Measurements from ENCODE around the gene TEDC1.

Gene TEDC1

GRCh38 chr14:105487986-105488777 is 2.9 kb upstream of the TEDC1 start:
- H3K4me1 ChIP-seq (ENCODE audit: insufficient read depth, low read length): peaks cover 50% of the 10 kb centered on the region
- H3K27me3 ChIP-seq (ENCODE audit: insufficient read depth, low read length): no peaks in the 10 kb centered on the region
- H2AFZ ChIP-seq (ENCODE audit: low read depth, low read length): no peak overlapping the region
- H3K4me3 ChIP-seq (ENCODE audit: low read length): no peak overlapping the region
- no peaks in the 10 kb centered on the region for H3K9me3 ChIP-seq (ENCODE audit: low read length)
- no peaks in the 10 kb centered on the region for H3K36me3 ChIP-seq (ENCODE audit: insufficient read depth, low read length)

- Histone ChIP-seq H3K4me3 (ENCODE audit: low read length) (peak overlapping the region; percentile 60), H3K9me3 (ENCODE audit: low read length) (no peaks in the 10 kb centered on the region), H3K4me1 (ENCODE audit: insufficient read depth, low read length) (peaks cover 42% of the 10 kb centered on the region), H3K36me3 (ENCODE audit: insufficient read depth, low read length) (no peaks in the 10 kb centered on the region), H2AFZ (ENCODE audit: low read depth, low read length) (no peak overlapping the region), H3K27me3 (ENCODE audit: insufficient read depth, low read length) (no peaks in the 10 kb centered on the region)
Measured at GRCh38 chr14:105488781-105489541, 2.1 kb upstream of the TEDC1 start.

GRCh38 chr14:105489542-105490266 is 1.3 kb upstream of the TEDC1 start:
- H3K4me1 ChIP-seq (ENCODE audit: insufficient read depth, low read length): peaks cover 35% of the 10 kb centered on the region
- no peaks in the 10 kb centered on the region for H3K36me3 ChIP-seq (ENCODE audit: insufficient read depth, low read length)
- H2AFZ ChIP-seq (ENCODE audit: low read depth, low read length): peak overlapping the region; percentile 86
- peak overlapping the region; percentile 60 for H3K4me3 ChIP-seq (ENCODE audit: low read length)
- no peaks in the 10 kb centered on the region for H3K27me3 ChIP-seq (ENCODE audit: insufficient read depth, low read length)
- H3K9me3 ChIP-seq (ENCODE audit: low read length): no peaks in the 10 kb centered on the region

GRCh38 chr14:105490267-105490571 is 827 bp upstream of the TEDC1 start:
- peak overlapping the region; percentile 86 for H2AFZ ChIP-seq (ENCODE audit: low read depth, low read length)
- H3K27me3 ChIP-seq (ENCODE audit: insufficient read depth, low read length): no peaks in the 10 kb centered on the region
- H3K4me1 ChIP-seq (ENCODE audit: insufficient read depth, low read length): peaks cover 29% of the 10 kb centered on the region
- H3K9me3 ChIP-seq (ENCODE audit: low read length): no peaks in the 10 kb centered on the region
- H3K4me3 ChIP-seq (ENCODE audit: low read length): peak overlapping the region; percentile 60
- no peaks in the 10 kb centered on the region for H3K36me3 ChIP-seq (ENCODE audit: insufficient read depth, low read length)

GRCh38 chr14:105491366-105491973 is 424 bp downstream of the TEDC1 start:
- H2AFZ ChIP-seq (ENCODE audit: low read depth, low read length): no peak overlapping the region
- peaks cover 19% of the 10 kb centered on the region for H3K4me1 ChIP-seq (ENCODE audit: insufficient read depth, low read length)
- no peaks in the 10 kb centered on the region for H3K9me3 ChIP-seq (ENCODE audit: low read length)
- H3K4me3 ChIP-seq (ENCODE audit: low read length): peak overlapping the region; percentile 51
- no peaks in the 10 kb centered on the region for H3K36me3 ChIP-seq (ENCODE audit: insufficient read depth, low read length)
- no peaks in the 10 kb centered on the region for H3K27me3 ChIP-seq (ENCODE audit: insufficient read depth, low read length)

- H2AFZ ChIP-seq (ENCODE audit: low read depth, low read length): no peak overlapping the region
- no peaks in the 10 kb centered on the region for H3K36me3 ChIP-seq (ENCODE audit: insufficient read depth, low read length)
- H3K27me3 ChIP-seq (ENCODE audit: insufficient read depth, low read length): no peaks in the 10 kb centered on the region
- H3K9me3 ChIP-seq (ENCODE audit: low read length): no peaks in the 10 kb centered on the region
- H3K4me3 ChIP-seq (ENCODE audit: low read length): peak overlapping the region; percentile 51
- peaks cover 19% of the 10 kb centered on the region for H3K4me1 ChIP-seq (ENCODE audit: insufficient read depth, low read length)
Measured at GRCh38 chr14:105492031-105492970, 1.3 kb downstream of the TEDC1 start.

- peaks cover 13% of the 10 kb centered on the region for H3K4me1 ChIP-seq (ENCODE audit: insufficient read depth, low read length)
- H3K27me3 ChIP-seq (ENCODE audit: insufficient read depth, low read length): no peaks in the 10 kb centered on the region
- no peaks in the 10 kb centered on the region for H3K9me3 ChIP-seq (ENCODE audit: low read length)
- H2AFZ ChIP-seq (ENCODE audit: low read depth, low read length): no peak overlapping the region
- no peaks in the 10 kb centered on the region for H3K36me3 ChIP-seq (ENCODE audit: insufficient read depth, low read length)
- no peak overlapping the region for H3K4me3 ChIP-seq (ENCODE audit: low read length)
Measured at GRCh38 chr14:105492971-105493871, 2.2 kb downstream of the TEDC1 start.

GRCh38 chr14:105493921-105494605 is 3.0 kb downstream of the TEDC1 start:
- Histone ChIP-seq H2AFZ (ENCODE audit: low read depth, low read length) (no peak overlapping the region), H3K27me3 (ENCODE audit: insufficient read depth, low read length) (no peaks in the 10 kb centered on the region), H3K4me3 (ENCODE audit: low read length) (no peak overlapping the region), H3K4me1 (ENCODE audit: insufficient read depth, low read length) (peaks cover 6% of the 10 kb centered on the region), H3K9me3 (ENCODE audit: low read length) (no peaks in the 10 kb centered on the region), H3K36me3 (ENCODE audit: insufficient read depth, low read length) (no peaks in the 10 kb centered on the region)

GRCh38 chr14:105494606-105494929 is 3.5 kb downstream of the TEDC1 start:
- Histone ChIP-seq H3K4me3 (ENCODE audit: low read length) (no peak overlapping the region), H3K4me1 (ENCODE audit: insufficient read depth, low read length) (peaks cover 4% of the 10 kb centered on the region), H3K27me3 (ENCODE audit: insufficient read depth, low read length) (no peaks in the 10 kb centered on the region), H2AFZ (ENCODE audit: low read depth, low read length) (no peak overlapping the region), H3K9me3 (ENCODE audit: low read length) (no peaks in the 10 kb centered on the region), H3K36me3 (ENCODE audit: insufficient read depth, low read length) (no peaks in the 10 kb centered on the region)

GRCh38 chr14:105495101-105495989 is 4.3 kb downstream of the TEDC1 start:
- H3K9me3 ChIP-seq (ENCODE audit: low read length): no peaks in the 10 kb centered on the region
- H3K4me1 ChIP-seq (ENCODE audit: insufficient read depth, low read length): peaks cover 4% of the 10 kb centered on the region
- no peak overlapping the region for H3K4me3 ChIP-seq (ENCODE audit: low read length)
- H2AFZ ChIP-seq (ENCODE audit: low read depth, low read length): no peak overlapping the region
- H3K27me3 ChIP-seq (ENCODE audit: insufficient read depth, low read length): no peaks in the 10 kb centered on the region
- H3K36me3 ChIP-seq (ENCODE audit: insufficient read depth, low read length): no peaks in the 10 kb centered on the region

Data from neuron (in vitro differentiated cells).